8988T (cell line): Measurements from ENCODE around the gene CLCN2.

ENCODE experiments used
- DNase-seq: peaks from one replicate; pipeline ENCODE4 v3.0.0; 2011

The CLCN2 gene

DNA sequence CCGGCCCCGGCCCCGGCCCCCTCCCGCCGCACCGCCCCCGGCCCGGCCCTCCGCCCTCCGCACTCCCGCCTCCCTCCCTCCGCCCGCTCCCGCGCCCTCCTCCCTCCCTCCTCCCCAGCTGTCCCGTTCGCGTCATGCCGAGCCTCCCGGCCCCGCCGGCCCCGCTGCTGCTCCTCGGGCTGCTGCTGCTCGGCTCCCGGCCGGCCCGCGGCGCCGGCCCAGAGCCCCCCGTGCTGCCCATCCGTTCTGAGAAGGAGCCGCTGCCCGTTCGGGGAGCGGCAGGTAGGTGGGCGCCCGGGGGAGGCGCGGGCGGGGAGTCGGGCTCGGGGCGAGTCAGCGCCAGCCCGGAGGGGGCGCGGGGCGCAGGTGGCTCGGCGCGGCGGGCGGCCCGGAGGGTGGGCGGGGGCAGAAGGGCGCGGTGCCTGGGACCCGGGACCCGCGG is 18.8 kb upstream of the CLCN2 start:
- DNase-seq = peak; percentile 94

DNA sequence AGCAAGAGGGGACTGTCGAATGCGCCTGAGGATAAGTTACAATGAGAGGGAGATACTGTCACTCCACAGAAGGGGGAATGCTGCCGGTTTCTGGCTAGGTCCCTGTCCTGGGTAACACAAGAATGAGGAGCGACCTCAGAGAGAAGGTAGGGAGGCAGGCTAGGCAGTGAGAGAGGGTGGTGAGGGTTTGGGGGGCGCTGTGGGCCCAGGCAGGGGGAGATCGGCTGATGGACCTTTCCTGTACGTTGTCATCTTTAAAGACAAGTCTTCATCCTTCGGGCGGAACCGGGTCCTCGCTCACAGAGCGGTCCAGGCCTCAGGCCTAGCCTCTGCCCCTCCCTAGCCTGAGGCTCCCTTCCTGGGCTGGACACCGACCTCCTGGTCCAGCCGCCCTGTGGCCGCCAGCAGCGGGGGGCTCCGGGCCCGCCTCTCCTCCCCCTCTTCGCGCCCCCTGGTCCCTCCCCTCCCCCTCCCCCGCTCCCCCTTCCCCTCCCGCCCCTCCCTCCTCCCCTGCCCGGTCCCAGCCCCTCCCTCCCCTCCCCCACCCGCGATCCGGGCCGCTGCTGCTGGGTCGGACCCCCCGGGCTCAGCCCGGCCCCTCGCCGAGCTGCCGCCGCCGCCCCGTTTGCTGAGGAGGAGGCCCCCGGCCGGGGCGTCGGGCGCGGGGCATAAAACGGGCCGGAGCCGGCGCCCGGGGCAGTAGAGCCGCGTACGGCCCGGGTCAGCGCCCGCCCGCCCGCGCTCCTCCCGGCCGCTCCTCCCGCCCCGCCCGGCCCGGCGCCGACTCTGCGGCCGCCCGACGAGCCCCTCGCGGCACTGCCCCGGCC is 18.2 kb upstream of the CLCN2 start, which contains the start of gene CHRD:
CHRD (plus strand) TSS at position 697 of the 827 bp plus-strand sequence. CDS start 265 bp downstream, outside the sequence.
- DNase-seq = no peak

DNA sequence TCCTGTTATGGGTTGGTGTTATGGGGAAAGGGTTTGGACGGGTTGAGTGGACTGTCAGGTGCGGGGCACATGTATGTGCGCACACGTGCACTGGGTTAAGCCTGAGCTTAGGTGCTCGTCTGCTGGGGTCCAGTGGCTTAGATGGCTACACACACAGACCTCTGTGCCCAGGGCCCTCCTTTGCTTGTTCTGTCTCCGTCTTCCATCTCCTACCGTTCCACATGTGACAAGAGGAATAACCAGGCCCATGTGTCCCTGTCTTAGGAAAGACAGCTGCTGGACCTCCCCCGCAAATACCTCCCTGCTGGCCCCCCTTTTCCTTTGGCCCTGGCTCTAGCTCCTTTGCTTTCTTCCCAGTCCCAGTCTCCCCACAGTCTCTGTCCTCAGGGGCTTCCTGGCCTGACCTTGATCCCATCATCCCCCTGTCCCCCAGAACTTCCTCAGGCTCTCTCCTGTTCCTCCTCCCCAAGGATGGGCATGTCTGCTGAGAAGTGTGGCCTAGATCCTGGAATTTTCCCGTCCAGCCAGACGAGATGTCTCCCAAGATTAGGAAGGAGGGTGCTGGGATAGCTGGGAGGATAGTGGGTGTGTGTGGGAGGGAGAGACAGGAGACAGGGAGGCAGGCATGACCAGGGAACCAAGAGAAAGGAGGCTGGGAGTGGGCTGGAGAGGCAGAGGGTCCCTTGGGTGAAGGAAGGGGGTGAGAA is 17.4 kb upstream of the CLCN2 start:
- no peak for DNase-seq

DNA sequence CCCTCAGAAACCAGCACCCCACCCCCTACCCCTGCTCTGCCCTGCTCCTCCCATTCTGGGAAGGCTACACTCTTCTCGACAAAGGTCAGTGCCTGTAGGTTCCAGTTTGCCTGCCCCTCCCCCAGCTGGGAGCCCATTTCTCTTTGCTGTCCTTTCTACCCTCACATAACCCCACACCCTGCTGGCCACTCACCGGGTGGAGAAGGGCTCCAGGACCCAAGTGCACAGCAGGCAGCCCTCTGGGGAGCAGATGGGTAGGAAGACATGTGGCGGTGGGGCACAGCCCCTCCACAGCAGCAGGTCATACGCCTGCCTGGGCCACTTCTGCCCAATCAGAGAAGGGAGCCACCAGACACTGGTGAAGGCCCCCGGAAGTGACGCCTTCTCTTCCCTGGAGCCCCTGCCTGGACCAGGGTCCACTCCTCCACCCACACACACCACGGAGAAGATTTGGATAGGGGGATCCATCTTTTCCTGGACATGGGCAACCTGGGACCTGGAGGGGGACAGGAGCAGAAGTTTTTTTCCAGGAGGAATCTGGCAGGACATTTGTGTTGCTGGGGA is 16.6 kb upstream of the CLCN2 start, which contains the start of gene THPO:
THPO (minus strand) TSS at position 326 of the 564 bp plus-strand sequence. CDS start 1,948 bp downstream, outside the sequence.
- no peak for DNase-seq

DNA sequence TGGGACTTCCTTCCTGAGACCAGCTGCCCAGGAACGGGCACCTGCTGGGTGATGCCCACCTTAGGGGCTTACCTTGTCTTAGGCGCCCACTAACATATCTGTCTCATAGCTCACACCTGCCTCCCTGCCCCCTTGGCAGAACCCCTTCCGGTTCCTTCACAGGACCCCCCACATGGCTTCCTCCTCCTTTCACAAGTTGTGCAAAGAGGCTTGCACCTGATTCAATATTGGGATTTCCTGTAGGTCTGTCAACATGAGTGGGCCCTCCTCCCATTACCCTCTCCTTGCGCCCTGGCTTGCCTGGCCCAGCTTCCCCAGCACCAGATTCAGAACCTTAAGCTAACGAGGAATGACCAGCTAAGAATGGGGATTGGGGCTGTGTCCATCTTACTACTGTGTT is 16.0 kb upstream of the CLCN2 start:
- DNase-seq = no peak

DNA sequence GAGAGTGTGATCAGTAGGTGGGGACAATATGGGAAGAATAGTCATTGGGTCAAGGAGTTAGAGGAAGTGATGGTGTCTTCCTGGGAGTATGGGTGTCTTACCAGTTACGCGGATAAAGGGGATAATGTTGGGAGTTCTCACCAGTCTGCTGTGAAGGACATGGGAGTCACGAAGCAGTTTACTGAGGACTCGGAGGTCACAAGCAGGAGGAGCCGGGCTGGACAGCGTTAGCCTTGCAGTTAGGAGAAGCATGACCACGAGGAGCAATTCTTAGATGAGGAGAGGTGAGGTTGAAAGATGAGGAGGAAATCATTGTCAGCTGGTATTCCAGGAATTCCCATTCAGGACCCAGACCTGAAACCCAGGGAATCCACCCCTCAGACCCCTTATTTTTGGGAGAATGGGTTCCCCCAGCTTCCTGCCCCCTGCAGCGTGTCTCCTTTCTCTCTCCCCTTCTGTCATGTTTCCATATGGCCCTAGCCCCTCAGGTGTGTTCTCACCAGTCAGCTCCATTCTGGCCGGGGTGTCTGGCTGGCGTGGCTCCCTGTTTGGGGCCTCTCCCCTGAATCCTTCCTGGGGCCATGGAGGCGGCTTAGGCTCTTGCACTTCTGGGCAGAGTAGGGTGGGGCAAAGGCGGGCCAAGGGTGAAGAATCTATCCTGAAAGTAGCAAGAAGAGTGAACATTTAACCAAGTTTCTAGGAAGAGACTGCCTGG is 14.5 kb upstream of the CLCN2 start:
- no peak for DNase-seq

DNA sequence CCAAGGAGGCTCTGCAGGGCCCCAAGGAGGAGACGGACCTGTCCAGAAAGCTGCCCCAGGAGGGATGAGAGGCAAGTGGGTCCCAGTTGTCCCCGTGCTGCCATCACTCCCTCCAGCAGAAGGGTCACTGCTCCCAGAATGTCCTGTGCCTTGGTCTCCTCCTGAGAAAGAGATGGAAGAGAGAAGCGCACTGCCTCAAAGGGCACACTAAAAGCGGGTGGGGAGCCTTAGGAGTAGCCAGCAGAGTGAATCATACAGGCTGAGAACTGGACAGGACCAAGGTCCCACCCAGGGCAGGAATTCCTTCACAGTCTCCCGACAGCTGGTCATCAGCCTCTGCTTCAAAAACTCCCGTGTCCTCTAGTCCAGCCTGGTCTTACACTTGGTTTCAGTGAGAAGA is 12.0 kb upstream of the CLCN2 start:
- no peak for DNase-seq

DNA sequence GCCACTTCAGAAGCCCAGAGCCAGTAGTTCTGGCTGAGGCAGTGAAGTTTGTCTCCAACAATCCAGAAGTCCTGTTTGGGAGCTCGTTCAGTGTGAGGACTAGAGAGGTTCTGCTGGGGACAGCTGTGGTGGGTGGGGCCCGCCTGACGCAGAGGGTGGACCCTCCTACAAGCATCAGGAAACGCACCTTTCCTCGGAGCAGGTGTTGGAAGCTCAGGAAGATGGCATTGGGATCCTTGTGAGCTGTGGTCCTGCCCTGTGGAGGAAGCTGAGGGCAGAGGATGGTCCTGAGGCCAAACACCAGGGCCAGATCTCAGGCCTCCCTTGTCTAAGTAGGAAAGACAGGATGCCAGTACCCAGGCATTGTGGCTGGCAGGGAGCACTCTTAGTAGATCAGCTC is 11.5 kb upstream of the CLCN2 start:
- DNase-seq = no peak

DNA sequence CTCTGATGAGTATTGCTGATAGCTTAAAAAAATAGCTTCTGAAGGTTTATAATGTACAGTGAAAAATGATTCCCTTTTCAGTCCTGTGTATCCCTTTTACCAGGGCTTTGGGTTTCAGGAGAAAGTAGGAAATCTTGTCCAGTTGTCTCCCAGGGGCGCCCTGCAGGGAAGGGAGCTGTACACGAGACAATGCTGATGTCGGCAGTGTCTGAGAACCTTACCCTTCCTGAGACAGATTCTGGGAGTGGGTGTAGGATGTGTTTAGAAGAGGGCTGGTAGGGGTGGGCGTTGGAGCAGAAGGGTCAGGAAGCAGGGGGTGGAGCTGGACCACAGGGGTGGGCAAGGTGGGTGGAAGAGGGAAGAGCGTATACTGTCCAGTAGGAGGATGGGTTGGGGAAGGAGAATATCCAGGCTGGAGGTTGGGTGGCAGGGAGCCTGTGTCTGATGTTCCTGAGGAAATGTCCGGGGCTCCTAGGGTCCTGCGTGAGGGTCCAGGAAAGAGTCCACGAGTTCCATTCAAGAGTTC is 11.0 kb upstream of the CLCN2 start:
- DNase-seq = no peak

DNA sequence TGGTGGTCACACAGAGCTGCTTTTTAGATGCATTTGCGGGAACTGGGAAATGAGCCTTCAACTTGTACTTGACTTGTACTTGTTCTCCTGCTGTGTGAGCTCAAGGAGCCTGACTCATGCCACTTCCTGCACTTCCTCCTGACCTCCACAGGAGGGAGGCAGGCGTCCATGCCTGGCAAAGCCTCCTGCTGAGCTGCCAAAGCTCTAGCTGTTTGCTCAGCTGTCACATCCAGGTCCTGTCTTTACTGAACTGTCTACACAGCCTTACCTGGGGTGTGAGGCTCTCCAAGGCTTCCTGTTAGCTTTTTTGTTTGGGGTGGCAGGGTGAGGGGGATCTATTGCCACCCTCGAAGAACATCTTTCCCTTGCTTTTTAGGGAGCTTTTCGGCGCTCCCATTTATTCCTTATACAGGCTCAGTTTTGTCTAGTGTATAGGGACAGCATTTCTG is 10.2 kb upstream of the CLCN2 start:
- DNase-seq = peak; percentile 92

DNA sequence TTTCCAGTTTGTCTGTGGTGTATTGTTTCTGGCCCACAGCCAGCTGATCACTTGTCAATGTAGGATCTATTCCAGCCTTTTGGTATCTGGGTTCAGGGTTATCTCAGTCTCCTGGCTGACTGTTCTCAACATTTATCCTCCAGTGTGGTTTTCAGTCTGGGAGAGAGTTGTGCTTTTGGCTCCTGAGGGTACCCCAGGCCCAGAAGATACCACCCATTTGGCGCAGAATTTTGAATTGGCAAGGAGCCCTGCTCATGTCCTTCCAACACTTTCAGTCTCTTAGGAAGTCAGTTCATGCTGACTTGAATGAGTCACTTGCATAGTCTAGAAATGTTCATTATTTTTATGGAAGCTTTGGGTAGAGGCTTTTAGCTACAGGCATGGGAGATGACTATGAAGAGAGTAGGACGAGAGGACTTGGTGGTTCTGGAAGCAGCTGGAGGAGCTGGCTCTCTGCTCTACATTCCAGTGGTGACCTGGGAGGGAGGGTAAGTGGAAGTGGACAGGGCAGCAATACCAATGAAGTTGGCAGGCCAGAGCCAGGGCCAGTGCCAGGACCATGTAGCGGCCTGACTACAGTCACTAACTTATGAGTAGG is 7.3 kb upstream of the CLCN2 start:
- DNase-seq = no peak

DNA sequence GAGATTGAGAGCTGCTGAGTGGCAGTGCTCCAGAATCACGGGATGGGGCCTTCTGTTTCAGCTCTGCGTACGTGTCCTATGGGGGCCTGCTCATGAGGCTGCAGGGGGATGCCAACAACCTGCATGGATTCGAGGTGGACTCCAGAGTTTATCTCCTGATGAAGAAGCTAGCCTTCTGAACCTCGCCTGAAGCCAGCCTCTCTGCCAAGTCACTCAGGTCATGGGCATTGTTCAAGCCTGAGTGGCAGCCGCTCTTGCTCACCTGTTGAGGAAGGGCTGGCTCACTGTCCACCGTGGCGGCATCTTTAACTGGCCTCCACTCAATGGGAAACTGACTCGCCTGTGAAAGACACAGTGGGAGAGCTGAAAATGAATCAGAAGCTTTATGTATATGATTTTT is 6.7 kb upstream of the CLCN2 start:
- no peak for DNase-seq

DNA sequence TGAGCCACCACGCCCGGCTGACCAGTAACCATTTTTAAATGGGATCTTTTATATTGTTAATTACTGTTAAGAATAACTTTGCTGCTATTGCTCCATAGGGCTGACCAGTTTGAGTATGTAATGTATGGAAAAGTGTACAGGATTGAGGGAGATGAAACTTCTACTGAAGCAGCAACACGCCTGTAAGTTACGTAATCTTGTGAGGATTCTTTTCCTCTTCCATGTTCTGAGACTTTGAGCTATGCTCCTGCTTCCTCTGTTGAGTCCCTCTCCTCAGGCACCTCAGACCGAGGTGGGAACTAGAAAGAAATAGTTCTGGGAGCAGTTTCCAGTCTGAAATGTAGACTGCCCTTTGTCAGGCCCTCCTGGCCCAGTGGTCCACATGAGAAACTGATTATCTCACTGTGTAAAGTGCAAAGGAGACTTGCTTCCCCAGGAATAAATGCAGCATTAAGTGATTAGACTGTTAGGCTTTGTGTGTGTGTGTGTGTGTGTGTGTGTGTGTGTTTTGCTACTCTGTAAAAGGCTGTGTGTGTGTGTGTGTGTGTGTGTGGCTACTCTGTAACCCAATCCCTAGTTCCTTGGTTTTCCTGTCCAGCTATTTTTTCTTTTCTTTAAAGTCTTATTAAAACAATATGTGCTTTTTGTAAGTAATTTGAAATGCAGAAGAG is 5.3 kb upstream of the CLCN2 start:
- DNase-seq = no peak

DNA sequence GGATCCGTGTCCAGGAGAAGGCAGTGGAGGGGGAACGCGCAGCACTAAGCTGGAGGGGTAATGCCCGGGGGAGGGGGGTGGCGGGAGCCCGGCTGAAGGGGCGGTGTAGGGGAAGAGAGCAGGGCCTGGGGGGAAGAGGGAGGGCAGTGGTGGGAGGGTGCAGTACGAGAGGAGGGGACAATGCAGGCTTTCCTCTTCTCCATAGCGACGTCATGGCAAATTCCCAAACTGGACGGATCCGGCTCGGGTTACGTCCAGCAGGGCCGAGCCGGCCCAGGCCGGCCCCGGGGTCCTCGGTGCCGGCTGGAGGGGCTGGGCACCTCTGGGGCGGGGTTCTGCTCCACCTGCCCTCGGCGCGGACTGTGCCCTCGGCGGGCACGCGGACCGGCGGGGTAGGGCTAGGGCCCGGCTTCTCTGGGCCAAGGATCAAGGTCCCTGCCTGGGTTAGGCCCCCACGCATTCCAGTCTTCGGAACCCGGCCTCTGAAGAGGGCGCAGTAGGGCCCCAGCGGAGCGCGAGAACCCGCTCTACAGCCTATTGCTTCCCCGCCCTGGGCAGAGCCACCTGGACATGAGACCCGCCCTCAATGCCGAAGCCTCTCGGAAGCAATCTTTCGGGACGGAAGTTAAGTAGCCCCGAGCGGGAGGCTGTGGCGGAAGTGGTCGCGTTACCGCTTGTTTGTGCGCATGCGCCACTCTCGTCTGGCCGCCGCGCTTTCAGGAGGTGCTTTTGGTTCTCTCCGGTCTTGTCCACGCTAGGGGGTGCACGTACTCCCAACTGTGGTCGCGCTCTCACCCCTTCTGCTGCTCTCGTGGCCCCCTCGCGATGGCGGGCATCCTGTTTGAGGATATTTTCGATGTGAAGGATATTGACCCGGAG is 1.5 kb upstream of the CLCN2 start:
- peak; percentile 84 for DNase-seq

DNA sequence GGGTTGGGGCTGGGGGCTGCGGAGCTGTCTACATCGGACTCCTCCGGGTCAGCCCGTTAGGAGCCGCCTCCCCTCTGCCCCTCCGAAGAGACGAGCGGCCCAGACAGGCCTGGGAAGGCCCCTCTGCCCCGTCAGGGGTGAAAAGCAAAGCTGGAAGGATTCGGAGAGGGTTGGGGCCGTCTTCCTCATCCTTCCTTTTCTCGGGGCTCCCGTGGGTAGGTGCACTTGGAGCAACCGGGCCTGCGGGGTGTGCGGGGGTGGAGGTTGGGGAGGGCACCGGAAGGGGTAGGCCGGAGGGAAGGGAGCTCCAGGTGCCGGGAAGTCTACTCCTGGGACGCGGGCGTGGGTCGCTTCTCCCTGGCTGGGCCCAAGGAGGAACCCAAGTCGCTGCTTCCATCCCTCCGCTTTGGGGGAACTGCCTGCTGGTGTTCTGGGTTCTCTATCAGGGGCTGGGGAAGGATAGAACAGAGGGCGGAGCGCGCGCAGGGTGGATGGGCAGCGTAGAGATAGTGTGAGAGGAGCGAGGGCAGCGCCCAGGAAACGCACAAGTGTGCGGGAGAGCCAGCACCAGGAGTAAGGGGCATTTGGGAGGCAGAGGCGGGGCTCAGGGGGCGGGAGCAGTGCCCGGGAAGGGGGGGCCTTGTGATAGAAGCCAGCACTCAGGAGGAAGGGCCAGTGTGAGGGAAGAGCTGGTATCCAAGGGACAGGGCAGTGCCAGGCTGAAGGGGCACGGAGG is 695 bp upstream of the CLCN2 start:
- no peak for DNase-seq

DNA sequence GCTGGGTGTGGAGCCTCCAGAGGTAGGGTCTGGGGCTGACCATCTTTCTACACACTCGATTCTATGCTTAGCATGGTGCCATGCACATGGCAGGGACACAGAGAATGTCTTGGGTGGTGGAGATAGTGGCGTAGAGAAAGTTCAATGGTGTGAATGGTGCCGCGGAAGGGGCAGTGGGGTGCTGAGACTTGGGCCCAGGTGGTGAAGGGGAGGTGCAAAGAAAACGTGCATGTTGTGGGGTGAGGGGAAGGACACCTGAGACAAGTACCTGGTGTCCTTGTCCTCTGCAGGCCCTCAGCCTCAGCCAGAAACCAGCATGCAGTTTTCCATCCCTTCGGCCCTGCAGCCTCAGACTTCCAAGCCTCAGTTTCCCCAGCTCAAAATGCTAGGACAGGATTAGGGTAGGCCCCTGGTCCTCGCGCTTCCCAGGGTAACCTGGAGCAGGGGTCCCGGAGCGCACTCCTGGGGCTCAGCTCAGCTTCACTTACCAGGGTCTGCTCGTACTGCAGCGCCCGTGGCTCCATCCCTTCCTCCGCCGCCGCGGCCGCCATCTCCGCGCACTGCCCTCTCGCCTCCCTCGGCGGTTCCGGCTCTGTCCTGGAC is 375 bp downstream of the CLCN2 start:
- DNase-seq = no peak

DNA sequence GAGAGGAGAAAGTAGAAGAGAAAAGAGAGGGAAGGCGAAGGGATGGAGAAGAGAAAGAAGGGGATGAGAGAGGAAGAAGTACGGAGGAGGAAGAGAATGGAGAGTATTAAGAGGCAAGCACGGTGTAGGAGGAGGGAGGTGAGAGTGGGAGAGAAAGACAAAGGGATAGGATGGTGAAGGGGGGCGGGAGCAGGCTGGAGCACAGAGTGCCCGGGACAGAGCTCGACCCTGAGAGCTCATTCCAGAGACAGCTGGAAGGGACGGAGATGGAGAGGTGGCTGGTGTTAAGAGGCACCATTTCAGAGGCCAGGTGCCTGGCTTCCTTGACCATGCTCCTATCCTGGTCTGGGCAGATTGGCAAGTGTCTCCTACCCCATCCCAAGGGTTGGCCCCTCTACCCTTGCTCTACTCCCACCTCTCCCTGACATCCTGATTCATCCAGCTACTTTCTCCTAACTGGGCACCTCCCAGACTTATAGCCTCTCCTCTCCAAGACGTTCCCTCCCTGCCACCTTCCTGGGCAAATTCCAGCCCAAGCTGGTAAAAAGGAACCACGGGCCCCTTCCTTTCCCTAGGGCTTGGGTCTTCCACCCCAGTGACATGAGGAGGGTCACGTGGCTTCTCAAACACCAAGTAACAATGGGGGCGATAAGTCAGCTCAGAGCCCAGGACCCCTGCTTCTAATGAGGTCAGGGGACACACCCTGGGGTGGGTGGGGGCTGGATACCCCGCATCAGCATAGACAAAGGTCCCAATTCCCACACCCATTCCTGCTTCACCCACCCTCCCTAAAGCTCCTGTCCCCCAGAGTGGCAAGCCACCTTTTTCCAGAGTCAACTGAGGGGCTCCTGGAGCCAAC is 1.1 kb downstream of the CLCN2 start:
- DNase-seq = no peak

DNA sequence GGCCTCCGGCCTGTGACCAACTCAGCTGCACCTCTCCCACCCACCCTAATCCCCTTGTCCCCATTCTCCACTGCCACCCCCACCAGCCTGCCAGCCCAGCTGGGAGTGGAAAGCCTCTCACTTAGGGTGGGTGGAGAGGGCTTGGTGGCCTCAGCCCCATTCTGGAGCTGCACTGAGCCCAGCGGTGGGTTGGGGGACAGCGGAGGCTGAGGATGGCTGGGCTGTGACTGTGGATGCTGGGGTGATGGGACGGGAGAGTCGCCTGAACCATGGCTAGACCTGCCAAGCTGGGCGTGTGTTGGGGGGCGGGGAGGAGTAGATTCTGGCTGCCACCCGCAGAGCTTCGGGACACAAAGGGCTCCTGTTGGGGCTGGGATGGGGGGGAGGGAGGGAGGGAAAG is 1.8 kb downstream of the CLCN2 start:
- DNase-seq = no peak
